GM23338 (cell line): ENCODE data around the gene FECH. TPM values are rescaled to one million over a fixed set of nuclear protein-coding genes. Genes with fewer than 3 reads are reported as not detected.

Experiments
- ATAC-seq: fragments of 200-7000 bp; cut with Tn5 transposase; 3 replicates; pipeline ENCODE4 v1.9.1; 2020
- DNase-seq: peaks from one replicate; pipeline ENCODE4 v3.0.0-alpha.2; 2015; ENCODE audit warnings: low spot score
- H2AFZ ChIP-seq: fragments of 200-600 bp; sonication (generic); 2 replicates; pipeline ENCODE4 v1.8.0; 2016; ENCODE audit warnings: antibody characterized with exemption, mild to moderate bottlenecking, moderate library complexity
- H3F3A ChIP-seq: fragments of 200-600 bp; sonication (generic); replicated peaks from 2 replicates; pipeline ENCODE4 v1.8.0; 2017; ENCODE audit warnings: antibody characterized with exemption, mixed run types, low read depth
- H3K27ac ChIP-seq: fragments of 200-600 bp; sonication (generic); 2 replicates; pipeline ENCODE4 v1.6.1; 2016; ENCODE audit warnings: low read depth
- H3K27me3 ChIP-seq: fragments of 200-600 bp; sonication (generic); 2 replicates; pipeline ENCODE4 v1.8.0; 2016; ENCODE audit warnings: mild to moderate bottlenecking, mixed run types, moderate library complexity; ENCODE audit not compliant: insufficient read depth
- H3K36me3 ChIP-seq: fragments of 200-600 bp; sonication (generic); 2 replicates; pipeline ENCODE4 v1.8.0; 2016; ENCODE audit warnings: mild to moderate bottlenecking; ENCODE audit not compliant: insufficient read depth
- H3K4me1 ChIP-seq: fragments of 200-600 bp; sonication (generic); 2 replicates; pipeline ENCODE4 v1.8.0; 2016; ENCODE audit warnings: mild to moderate bottlenecking, moderate library complexity; ENCODE audit not compliant: insufficient read depth
- H3K4me2 ChIP-seq: fragments of 200-600 bp; sonication (generic); 2 replicates; pipeline ENCODE4 v1.7.1; 2017; ENCODE audit warnings: mixed run types
- H3K4me3 ChIP-seq: fragments of 200-600 bp; sonication (generic); 2 replicates; pipeline ENCODE4 v1.6.1; 2016; ENCODE audit warnings: mixed run types
- H3K79me2 ChIP-seq: fragments of 200-600 bp; sonication (generic); replicated peaks from 2 replicates; pipeline ENCODE4 v1.8.0; 2017; ENCODE audit warnings: mild to moderate bottlenecking; ENCODE audit not compliant: insufficient read depth
- H3K9me2 ChIP-seq: fragments of 200-600 bp; sonication (generic); 2 replicates; pipeline ENCODE4 v1.8.0; 2017; ENCODE audit not compliant: insufficient read depth
- H4K20me1 ChIP-seq: fragments of 200-600 bp; sonication (generic); replicated peaks from 2 replicates; pipeline ENCODE4 v1.8.0; 2017; ENCODE audit warnings: mild to moderate bottlenecking; ENCODE audit not compliant: insufficient read depth
- H3K27ac Mint-ChIP-seq: 2 replicates; pipeline ENCODE4 v1.8.0; 2020; ENCODE audit warnings: inconsistent platforms, mild to moderate bottlenecking, moderate library complexity, mixed read lengths
- H3K27me3 Mint-ChIP-seq: 3 replicates; pipeline ENCODE4 v1.8.0; 2022; ENCODE audit warnings: low read depth, mild to moderate bottlenecking, moderate library complexity, mixed read lengths, inconsistent platforms; ENCODE audit not compliant: insufficient read depth, poor library complexity
- H3K36me3 Mint-ChIP-seq: 3 replicates; pipeline ENCODE4 v1.8.0; 2021; ENCODE audit warnings: low read depth, mild to moderate bottlenecking, inconsistent platforms, moderate library complexity, mixed read lengths
- H3K4me1 Mint-ChIP-seq: 3 replicates; pipeline ENCODE4 v1.8.0; 2020; ENCODE audit warnings: mild to moderate bottlenecking, inconsistent platforms, mixed read lengths
- H3K4me3 Mint-ChIP-seq: 3 replicates; pipeline ENCODE4 v1.8.0; 2021; ENCODE audit warnings: moderate library complexity, mild to moderate bottlenecking, inconsistent platforms, mixed read lengths
- H3K9me3 Mint-ChIP-seq: 3 replicates; pipeline ENCODE4 v1.8.0; 2020; ENCODE audit warnings: moderate library complexity, mild to moderate bottlenecking, inconsistent platforms, mixed read lengths
- CREB1 ChIP-seq: fragments of 250-450 bp; sonication (Bioruptor Pico); IDR thresholded peaks from 2 replicates; pipeline ENCODE4 v1.5.0; 2020; ENCODE audit warnings: low read depth, mild to moderate bottlenecking, moderate library complexity
- EZH2 ChIP-seq: fragments of 200-600 bp; sonication (generic); IDR thresholded peaks from one replicate; pipeline ENCODE4 v1.8.0; 2017; ENCODE audit warnings: antibody characterized with exemption, mild to moderate bottlenecking, low read depth; ENCODE audit not compliant: unreplicated experiment
- EZH2phosphoT487 ChIP-seq: fragments of 200-600 bp; sonication (generic); IDR thresholded peaks from one replicate; pipeline ENCODE4 v1.8.1; 2018; ENCODE audit warnings: antibody characterized with exemption; ENCODE audit not compliant: unreplicated experiment
- JUNB ChIP-seq: IDR thresholded peaks from one replicate; pipeline ENCODE4 v1.6.1; 2016; ENCODE audit warnings: antibody characterized with exemption; ENCODE audit not compliant: unreplicated experiment
- NANOG ChIP-seq: IDR thresholded peaks from 2 replicates; pipeline ENCODE4 v1.6.1; 2016; ENCODE audit warnings: antibody characterized with exemption, borderline replicate concordance
- POLR2AphosphoS5 ChIP-seq: IDR thresholded peaks from 2 replicates; pipeline ENCODE4 v1.6.1; 2016; ENCODE audit warnings: antibody characterized with exemption, low read depth
- STAT1 ChIP-seq: IDR thresholded peaks from one replicate; pipeline ENCODE4 v1.6.1; 2016; ENCODE audit warnings: antibody characterized with exemption; ENCODE audit not compliant: unreplicated experiment
- ZNF114 ChIP-seq: fragments of 250-450 bp; sonication (Bioruptor Pico); IDR thresholded peaks from 2 replicates; pipeline ENCODE4 v1.5.0; 2020; ENCODE audit warnings: mild to moderate bottlenecking, moderate library complexity
- ZNF331 ChIP-seq: fragments of 250-450 bp; sonication (Bioruptor Pico); IDR thresholded peaks from 2 replicates; pipeline ENCODE4 v1.5.0; 2020; ENCODE audit warnings: low read depth, mild to moderate bottlenecking, moderate library complexity
- polyA plus RNA-seq: library from polyadenylated mRNA; unstranded; fragments of >200 nt; fragmentation: Nextera tagmentation; extraction: Ambion mirVana; gene quantifications from 2 replicates; pipeline ENCODE4 v1.2.1, GENCODE V29; 2016
- total RNA-seq: library from RNA; depleted of rRNA; stranded (reverse); fragments of >200 nt; shearing (Covaris generic); gene quantifications from 2 replicates; pipeline ENCODE4 v1.2.3, GENCODE V29; 2014
- TF ChIP-seq, protein P1 (sequence below), 2 experiments: fragments of 200-600 bp in 1 of 2; sonication (generic) in 1 of 2; conservative IDR thresholded peaks; 2 replicates each; pipeline versions ENCODE4 v1.5.1 to v1.6.1; 2016 to 2017; ENCODE audit warnings: antibody characterized with exemption in 2 of 2, low read depth in 2 of 2, mild to moderate bottlenecking in 2 of 2, moderate library complexity in 1 of 2
- TF ChIP-seq, protein P2 (sequence below): fragments of 250-450 bp; sonication (Bioruptor Pico); IDR thresholded peaks from 2 replicates; pipeline ENCODE4 v1.5.0; 2020; ENCODE audit warnings: mild to moderate bottlenecking, moderate library complexity
- TF ChIP-seq, protein P3 (sequence below): IDR thresholded peaks from 2 replicates; pipeline ENCODE4 v1.6.1; 2016; ENCODE audit warnings: antibody characterized with exemption
- TF ChIP-seq, protein P4 (sequence below): IDR thresholded peaks from one replicate; pipeline ENCODE4 v1.6.1; 2018; ENCODE audit warnings: antibody characterized with exemption; ENCODE audit not compliant: unreplicated experiment

Gene FECH
- total and polyA plus RNA-seq, 2 experiments from 2014 or later: 5.8 to 35.5 TPM

DNA sequence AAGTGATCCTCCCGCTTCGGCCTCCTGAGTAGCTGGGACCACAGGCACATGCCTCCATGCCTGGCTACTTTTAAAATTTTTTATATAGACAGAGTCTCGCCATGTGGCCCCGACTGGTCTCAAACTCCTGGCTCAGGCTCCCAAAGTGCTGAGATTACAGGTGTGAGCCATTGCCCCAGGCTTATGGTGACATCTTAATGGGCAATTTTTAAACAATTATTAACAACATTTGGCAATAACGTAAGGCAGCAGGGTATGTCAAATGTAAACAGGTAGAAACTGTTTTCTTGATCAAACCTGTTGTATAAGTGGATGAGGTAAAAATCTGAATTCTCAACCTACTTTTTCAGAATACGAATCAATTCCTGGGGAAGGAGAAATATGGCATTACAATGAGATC, 11.0 kb downstream of the FECH start:
- DNase-seq: no peak
- no peaks in the 10 kb centered on the region for H3K9me2 ChIP-seq
- H3K9me3 Mint-ChIP-seq: no peaks in the 10 kb centered on the region
- H3K27ac Mint-ChIP-seq: no peak overlapping the region
- no peak overlapping the region for H3K4me3 Mint-ChIP-seq
- no peaks in the 10 kb centered on the region for H3F3A ChIP-seq
- peaks cover 15% of the 10 kb centered on the region for H3K36me3 ChIP-seq
- H3K36me3 Mint-ChIP-seq: peaks cover 23% of the 10 kb centered on the region
- no peaks in the 10 kb centered on the region for H3K27me3 Mint-ChIP-seq
- peaks cover 4% of the 10 kb centered on the region for H4K20me1 ChIP-seq
- H3K4me2 ChIP-seq: no peak overlapping the region
- no peaks in the 10 kb centered on the region for H3K27me3 ChIP-seq
- no peak for ATAC-seq
- H3K4me1 Mint-ChIP-seq: no peaks in the 10 kb centered on the region
- no peak overlapping the region for H3K27ac ChIP-seq
- H3K79me2 ChIP-seq: no peaks in the 10 kb centered on the region
- H2AFZ ChIP-seq: no peak overlapping the region
- H3K4me3 ChIP-seq: no peak overlapping the region
- TF ChIP-seq ZNF331 (CRISPR knock-in tag): no peak
- TF ChIP-seq POLR2AphosphoS5: no peak
- TF ChIP-seq, protein P1, sequence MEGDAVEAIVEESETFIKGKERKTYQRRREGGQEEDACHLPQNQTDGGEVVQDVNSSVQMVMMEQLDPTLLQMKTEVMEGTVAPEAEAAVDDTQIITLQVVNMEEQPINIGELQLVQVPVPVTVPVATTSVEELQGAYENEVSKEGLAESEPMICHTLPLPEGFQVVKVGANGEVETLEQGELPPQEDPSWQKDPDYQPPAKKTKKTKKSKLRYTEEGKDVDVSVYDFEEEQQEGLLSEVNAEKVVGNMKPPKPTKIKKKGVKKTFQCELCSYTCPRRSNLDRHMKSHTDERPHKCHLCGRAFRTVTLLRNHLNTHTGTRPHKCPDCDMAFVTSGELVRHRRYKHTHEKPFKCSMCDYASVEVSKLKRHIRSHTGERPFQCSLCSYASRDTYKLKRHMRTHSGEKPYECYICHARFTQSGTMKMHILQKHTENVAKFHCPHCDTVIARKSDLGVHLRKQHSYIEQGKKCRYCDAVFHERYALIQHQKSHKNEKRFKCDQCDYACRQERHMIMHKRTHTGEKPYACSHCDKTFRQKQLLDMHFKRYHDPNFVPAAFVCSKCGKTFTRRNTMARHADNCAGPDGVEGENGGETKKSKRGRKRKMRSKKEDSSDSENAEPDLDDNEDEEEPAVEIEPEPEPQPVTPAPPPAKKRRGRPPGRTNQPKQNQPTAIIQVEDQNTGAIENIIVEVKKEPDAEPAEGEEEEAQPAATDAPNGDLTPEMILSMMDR (conservative IDR thresholded peaks at IDR 0.05; ENCODE audit: low read depth in 2 of 2): no peak
- no peak for TF ChIP-seq STAT1
- TF ChIP-seq EZH2: no peak
- TF ChIP-seq, protein P2, sequence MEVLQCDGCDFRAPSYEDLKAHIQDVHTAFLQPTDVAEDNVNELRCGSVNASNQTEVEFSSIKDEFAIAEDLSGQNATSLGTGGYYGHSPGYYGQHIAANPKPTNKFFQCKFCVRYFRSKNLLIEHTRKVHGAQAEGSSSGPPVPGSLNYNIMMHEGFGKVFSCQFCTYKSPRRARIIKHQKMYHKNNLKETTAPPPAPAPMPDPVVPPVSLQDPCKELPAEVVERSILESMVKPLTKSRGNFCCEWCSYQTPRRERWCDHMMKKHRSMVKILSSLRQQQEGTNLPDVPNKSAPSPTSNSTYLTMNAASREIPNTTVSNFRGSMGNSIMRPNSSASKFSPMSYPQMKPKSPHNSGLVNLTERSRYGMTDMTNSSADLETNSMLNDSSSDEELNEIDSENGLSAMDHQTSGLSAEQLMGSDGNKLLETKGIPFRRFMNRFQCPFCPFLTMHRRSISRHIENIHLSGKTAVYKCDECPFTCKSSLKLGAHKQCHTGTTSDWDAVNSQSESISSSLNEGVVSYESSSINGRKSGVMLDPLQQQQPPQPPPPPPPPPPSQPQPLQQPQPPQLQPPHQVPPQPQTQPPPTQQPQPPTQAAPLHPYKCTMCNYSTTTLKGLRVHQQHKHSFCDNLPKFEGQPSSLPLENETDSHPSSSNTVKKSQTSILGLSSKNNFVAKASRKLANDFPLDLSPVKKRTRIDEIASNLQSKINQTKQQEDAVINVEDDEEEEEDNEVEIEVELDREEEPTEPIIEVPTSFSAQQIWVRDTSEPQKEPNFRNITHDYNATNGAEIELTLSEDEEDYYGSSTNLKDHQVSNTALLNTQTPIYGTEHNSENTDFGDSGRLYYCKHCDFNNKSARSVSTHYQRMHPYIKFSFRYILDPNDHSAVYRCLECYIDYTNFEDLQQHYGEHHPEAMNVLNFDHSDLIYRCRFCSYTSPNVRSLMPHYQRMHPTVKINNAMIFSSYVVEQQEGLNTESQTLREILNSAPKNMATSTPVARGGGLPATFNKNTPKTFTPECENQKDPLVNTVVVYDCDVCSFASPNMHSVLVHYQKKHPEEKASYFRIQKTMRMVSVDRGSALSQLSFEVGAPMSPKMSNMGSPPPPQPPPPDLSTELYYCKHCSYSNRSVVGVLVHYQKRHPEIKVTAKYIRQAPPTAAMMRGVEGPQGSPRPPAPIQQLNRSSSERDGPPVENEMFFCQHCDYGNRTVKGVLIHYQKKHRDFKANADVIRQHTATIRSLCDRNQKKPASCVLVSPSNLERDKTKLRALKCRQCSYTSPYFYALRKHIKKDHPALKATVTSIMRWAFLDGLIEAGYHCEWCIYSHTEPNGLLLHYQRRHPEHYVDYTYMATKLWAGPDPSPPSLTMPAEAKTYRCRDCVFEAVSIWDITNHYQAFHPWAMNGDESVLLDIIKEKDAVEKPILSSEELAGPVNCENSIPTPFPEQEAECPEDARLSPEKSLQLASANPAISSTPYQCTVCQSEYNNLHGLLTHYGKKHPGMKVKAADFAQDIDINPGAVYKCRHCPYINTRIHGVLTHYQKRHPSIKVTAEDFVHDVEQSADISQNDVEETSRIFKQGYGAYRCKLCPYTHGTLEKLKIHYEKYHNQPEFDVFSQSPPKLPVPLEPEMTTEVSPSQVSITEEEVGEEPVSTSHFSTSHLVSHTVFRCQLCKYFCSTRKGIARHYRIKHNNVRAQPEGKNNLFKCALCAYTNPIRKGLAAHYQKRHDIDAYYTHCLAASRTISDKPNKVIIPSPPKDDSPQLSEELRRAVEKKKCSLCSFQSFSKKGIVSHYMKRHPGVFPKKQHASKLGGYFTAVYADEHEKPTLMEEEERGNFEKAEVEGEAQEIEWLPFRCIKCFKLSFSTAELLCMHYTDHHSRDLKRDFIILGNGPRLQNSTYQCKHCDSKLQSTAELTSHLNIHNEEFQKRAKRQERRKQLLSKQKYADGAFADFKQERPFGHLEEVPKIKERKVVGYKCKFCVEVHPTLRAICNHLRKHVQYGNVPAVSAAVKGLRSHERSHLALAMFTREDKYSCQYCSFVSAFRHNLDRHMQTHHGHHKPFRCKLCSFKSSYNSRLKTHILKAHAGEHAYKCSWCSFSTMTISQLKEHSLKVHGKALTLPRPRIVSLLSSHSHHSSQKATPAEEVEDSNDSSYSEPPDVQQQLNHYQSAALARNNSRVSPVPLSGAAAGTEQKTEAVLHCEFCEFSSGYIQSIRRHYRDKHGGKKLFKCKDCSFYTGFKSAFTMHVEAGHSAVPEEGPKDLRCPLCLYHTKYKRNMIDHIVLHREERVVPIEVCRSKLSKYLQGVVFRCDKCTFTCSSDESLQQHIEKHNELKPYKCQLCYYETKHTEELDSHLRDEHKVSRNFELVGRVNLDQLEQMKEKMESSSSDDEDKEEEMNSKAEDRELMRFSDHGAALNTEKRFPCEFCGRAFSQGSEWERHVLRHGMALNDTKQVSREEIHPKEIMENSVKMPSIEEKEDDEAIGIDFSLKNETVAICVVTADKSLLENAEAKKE (CRISPR knock-in tag): no peak
- TF ChIP-seq, protein P3, sequence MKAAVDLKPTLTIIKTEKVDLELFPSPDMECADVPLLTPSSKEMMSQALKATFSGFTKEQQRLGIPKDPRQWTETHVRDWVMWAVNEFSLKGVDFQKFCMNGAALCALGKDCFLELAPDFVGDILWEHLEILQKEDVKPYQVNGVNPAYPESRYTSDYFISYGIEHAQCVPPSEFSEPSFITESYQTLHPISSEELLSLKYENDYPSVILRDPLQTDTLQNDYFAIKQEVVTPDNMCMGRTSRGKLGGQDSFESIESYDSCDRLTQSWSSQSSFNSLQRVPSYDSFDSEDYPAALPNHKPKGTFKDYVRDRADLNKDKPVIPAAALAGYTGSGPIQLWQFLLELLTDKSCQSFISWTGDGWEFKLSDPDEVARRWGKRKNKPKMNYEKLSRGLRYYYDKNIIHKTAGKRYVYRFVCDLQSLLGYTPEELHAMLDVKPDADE: no peak
- TF ChIP-seq, protein P4, sequence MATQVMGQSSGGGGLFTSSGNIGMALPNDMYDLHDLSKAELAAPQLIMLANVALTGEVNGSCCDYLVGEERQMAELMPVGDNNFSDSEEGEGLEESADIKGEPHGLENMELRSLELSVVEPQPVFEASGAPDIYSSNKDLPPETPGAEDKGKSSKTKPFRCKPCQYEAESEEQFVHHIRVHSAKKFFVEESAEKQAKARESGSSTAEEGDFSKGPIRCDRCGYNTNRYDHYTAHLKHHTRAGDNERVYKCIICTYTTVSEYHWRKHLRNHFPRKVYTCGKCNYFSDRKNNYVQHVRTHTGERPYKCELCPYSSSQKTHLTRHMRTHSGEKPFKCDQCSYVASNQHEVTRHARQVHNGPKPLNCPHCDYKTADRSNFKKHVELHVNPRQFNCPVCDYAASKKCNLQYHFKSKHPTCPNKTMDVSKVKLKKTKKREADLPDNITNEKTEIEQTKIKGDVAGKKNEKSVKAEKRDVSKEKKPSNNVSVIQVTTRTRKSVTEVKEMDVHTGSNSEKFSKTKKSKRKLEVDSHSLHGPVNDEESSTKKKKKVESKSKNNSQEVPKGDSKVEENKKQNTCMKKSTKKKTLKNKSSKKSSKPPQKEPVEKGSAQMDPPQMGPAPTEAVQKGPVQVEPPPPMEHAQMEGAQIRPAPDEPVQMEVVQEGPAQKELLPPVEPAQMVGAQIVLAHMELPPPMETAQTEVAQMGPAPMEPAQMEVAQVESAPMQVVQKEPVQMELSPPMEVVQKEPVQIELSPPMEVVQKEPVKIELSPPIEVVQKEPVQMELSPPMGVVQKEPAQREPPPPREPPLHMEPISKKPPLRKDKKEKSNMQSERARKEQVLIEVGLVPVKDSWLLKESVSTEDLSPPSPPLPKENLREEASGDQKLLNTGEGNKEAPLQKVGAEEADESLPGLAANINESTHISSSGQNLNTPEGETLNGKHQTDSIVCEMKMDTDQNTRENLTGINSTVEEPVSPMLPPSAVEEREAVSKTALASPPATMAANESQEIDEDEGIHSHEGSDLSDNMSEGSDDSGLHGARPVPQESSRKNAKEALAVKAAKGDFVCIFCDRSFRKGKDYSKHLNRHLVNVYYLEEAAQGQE: no peak
- no peak for TF ChIP-seq EZH2phosphoT487
- TF ChIP-seq CREB1 (CRISPR knock-in tag): no peak
- no peak for TF ChIP-seq JUNB
- TF ChIP-seq NANOG: no peak
- TF ChIP-seq ZNF114: no peak
- no peaks in the 10 kb centered on the region for H3K4me1 ChIP-seq
